H1 (cell line): ENCODE results near the gene TCEANC2. TPM values are rescaled to one million over a fixed set of nuclear protein-coding genes. Genes with fewer than 3 reads are reported as not detected.

Source experiments
- CTCF ChIA-PET: fragments of 300-600 bp; sonication (Branson Sonifier 250); formaldehyde crosslinking; loops from one replicate; lab custom pipeline; 2021; ENCODE audit not compliant: partially characterized antibody; lab: Charles Lee
- POLR2A ChIA-PET: fragments of 300-600 bp; sonication (Branson Sonifier 250); formaldehyde crosslinking; loops from one replicate; lab custom pipeline; 2021; ENCODE audit warnings: inconsistent platforms; ENCODE audit not compliant: partially characterized antibody; lab: Charles Lee
- DNase-seq, 2 experiments: peaks; one replicate each; pipeline versions ENCODE4 v3.0.0 to v3.0.0-alpha.2; 2010 to 2022; ENCODE audit warnings: low spot score in 2 of 2, low read depth in 1 of 2, mixed read lengths in 1 of 2
- FAIRE-seq: peaks from 2 replicates; lab custom pipeline; 2011; peaks lifted over from hg19 to GRCh38; lab: Jason Lieb, UNC
- H2AFZ ChIP-seq: 2 replicates; pipeline ENCODE4 v1.8.1; 2012; ENCODE audit warnings: low read length, inconsistent platforms
- H2AK5ac ChIP-seq: 2 replicates; pipeline ENCODE4 v1.6.1; 2013; ENCODE audit warnings: low read depth, low read length
- H2BK120ac ChIP-seq: replicated peaks from 2 replicates; pipeline ENCODE3; 2013; ENCODE audit warnings: low read depth, low read length, inconsistent platforms
- H2BK12ac ChIP-seq: 2 replicates; pipeline ENCODE4 v1.6.1; 2013; ENCODE audit warnings: low read depth, low read length
- H2BK15ac ChIP-seq: 2 replicates; pipeline ENCODE4 v1.6.1; 2013; ENCODE audit warnings: low read length
- H2BK20ac ChIP-seq: 2 replicates; pipeline ENCODE4 v1.6.1; 2013; ENCODE audit warnings: low read length
- H2BK5ac ChIP-seq: 2 replicates; pipeline ENCODE4 v1.6.1; 2013; ENCODE audit warnings: low read depth, low read length
- H3K14ac ChIP-seq: 2 replicates; pipeline ENCODE4 v1.6.1; 2013; ENCODE audit warnings: inconsistent platforms; ENCODE audit not compliant: insufficient read length
- H3K18ac ChIP-seq: 2 replicates; pipeline ENCODE4 v1.6.1; 2013; ENCODE audit warnings: low read length; ENCODE audit errors: extremely low read depth
- H3K23ac ChIP-seq: 2 replicates; pipeline ENCODE4 v1.6.1; 2013; ENCODE audit warnings: inconsistent platforms; ENCODE audit not compliant: insufficient read length
- H3K23me2 ChIP-seq: 2 replicates; pipeline ENCODE4 v1.6.1; 2013; ENCODE audit warnings: low read depth, low read length
- H3K27ac ChIP-seq: 2 replicates; pipeline ENCODE4 v1.6.1; 2011; ENCODE audit warnings: low read depth, low read length, inconsistent platforms
- H3K27me3 ChIP-seq, 4 experiments: replicated peaks in 1 of 4; 1 replicate in 1 of 4; 2 replicates in 3 of 4; pipeline versions ENCODE4 v1.6.1 to v1.8.1; 2011 to 2013; ENCODE audit warnings: low read length in 3 of 4, mild to moderate bottlenecking in 3 of 4, inconsistent platforms in 2 of 4, mixed read lengths in 2 of 4, moderate library complexity in 1 of 4; ENCODE audit not compliant: control insufficient read depth in 3 of 4, insufficient read depth in 3 of 4; ENCODE audit errors: extremely low read depth in 1 of 4
- H3K36me3 ChIP-seq, 4 experiments: 2 replicates each; pipeline versions ENCODE4 v1.6.1 to v1.8.1; 2011 to 2013; ENCODE audit warnings: mild to moderate bottlenecking in 4 of 4, low read length in 3 of 4, moderate library complexity in 2 of 4, control low read depth in 1 of 4, inconsistent platforms in 1 of 4; ENCODE audit not compliant: insufficient read depth in 4 of 4, control insufficient read depth in 2 of 4
- H3K4ac ChIP-seq: replicated peaks from 2 replicates; pipeline ENCODE3; 2013; ENCODE audit warnings: low read length, low read depth, mixed read lengths, inconsistent platforms; ENCODE audit not compliant: insufficient read length
- H3K4me1 ChIP-seq, 4 experiments: replicated peaks in 1 of 4; 1 replicate in 1 of 4; 2 replicates in 3 of 4; pipeline versions ENCODE4 v1.6.1 to v1.8.1; 2011 to 2013; ENCODE audit warnings: low read length in 3 of 4, inconsistent platforms in 2 of 4, mixed read lengths in 1 of 4; ENCODE audit not compliant: insufficient read depth in 4 of 4, control insufficient read depth in 3 of 4
- H3K4me2 ChIP-seq, 2 experiments: 2 replicates each; pipeline versions ENCODE4 v1.6.1 to v1.8.1; 2011 to 2013; ENCODE audit warnings: low read depth in 2 of 2, low read length in 2 of 2, control low read depth in 1 of 2, inconsistent platforms in 1 of 2, mild to moderate bottlenecking in 1 of 2; ENCODE audit not compliant: insufficient read depth in 1 of 2
- H3K4me3 ChIP-seq, 4 experiments: fragments of 200-600, 300-600 bp in 1 of 4; sonication (generic), shearing (Covaris generic), sonication (Bioruptor Twin) in 1 of 4; 2 replicates each; pipeline versions ENCODE4 v1.5.1 to v1.8.1; 2011 to 2016; ENCODE audit warnings: low read length in 4 of 4, low read depth in 3 of 4, control low read depth in 2 of 4, inconsistent platforms in 2 of 4, mild to moderate bottlenecking in 2 of 4, mixed read lengths in 1 of 4, moderate library complexity in 1 of 4; ENCODE audit not compliant: insufficient read depth in 2 of 4; ENCODE audit errors: extremely low read depth in 1 of 4
- H3K56ac ChIP-seq: replicated peaks from 2 replicates; pipeline ENCODE3; 2013; ENCODE audit warnings: low read depth, mild to moderate bottlenecking, mixed read lengths, low read length, inconsistent platforms; ENCODE audit not compliant: insufficient read length
- H3K79me1 ChIP-seq: 2 replicates; pipeline ENCODE4 v1.6.1; 2013; ENCODE audit warnings: low read depth, low read length, control low read depth
- H3K79me2 ChIP-seq, 2 experiments: 2 replicates each; pipeline versions ENCODE4 v1.6.1 to v1.8.1; 2012 to 2013; ENCODE audit warnings: low read length in 2 of 2, mild to moderate bottlenecking in 2 of 2, inconsistent platforms in 1 of 2; ENCODE audit not compliant: insufficient read depth in 2 of 2, control insufficient read depth in 1 of 2
- H3K9ac ChIP-seq, 4 experiments: replicated peaks in 1 of 4; 1 replicate in 1 of 4; 2 replicates in 3 of 4; pipeline versions ENCODE4 v1.6.1 to v1.8.1; 2011 to 2013; ENCODE audit warnings: low read depth in 3 of 4, low read length in 3 of 4, control low read depth in 2 of 4, mild to moderate bottlenecking in 2 of 4, moderate library complexity in 2 of 4, inconsistent platforms in 1 of 4; ENCODE audit errors: extremely low read depth in 1 of 4
- H3K9me3 ChIP-seq, 2 experiments: 2 replicates each; pipeline versions ENCODE4 v1.6.1 to v1.8.1; 2012 to 2013; ENCODE audit warnings: mild to moderate bottlenecking in 2 of 2, moderate library complexity in 2 of 2, control low read depth in 1 of 2, inconsistent platforms in 1 of 2, low read depth in 1 of 2, low read length in 1 of 2, mixed read lengths in 1 of 2; ENCODE audit not compliant: insufficient read depth in 2 of 2
- H4K20me1 ChIP-seq, 2 experiments: replicated peaks in 1 of 2; 2 replicates each; pipeline versions ENCODE3 to v1.8.1; 2011 to 2013; ENCODE audit warnings: inconsistent platforms in 2 of 2, low read length in 2 of 2, mild to moderate bottlenecking in 1 of 2; ENCODE audit not compliant: insufficient read depth in 2 of 2, control insufficient read depth in 1 of 2
- H4K5ac ChIP-seq: 2 replicates; pipeline ENCODE4 v1.6.1; 2013; ENCODE audit warnings: low read length, low read depth, mixed read lengths, inconsistent platforms; ENCODE audit not compliant: insufficient read length
- H4K8ac ChIP-seq: 2 replicates; pipeline ENCODE4 v1.8.0; 2013; ENCODE audit warnings: mild to moderate bottlenecking, moderate library complexity, low read length, inconsistent platforms; ENCODE audit not compliant: insufficient read depth; ENCODE audit errors: extremely low read depth
- H4K91ac ChIP-seq: replicated peaks from 2 replicates; pipeline ENCODE3; 2013; ENCODE audit warnings: low read length, mixed read lengths, inconsistent platforms; ENCODE audit not compliant: insufficient read length
- ASH2L ChIP-seq: fragments of 200-600, 300-600 bp; sonication (generic); IDR thresholded peaks from one replicate; pipeline ENCODE4 v1.7.1; 2017; ENCODE audit warnings: low read length
- CBX8 ChIP-seq: fragments of 300-800, 300-1000 bp; sonication (generic); IDR thresholded peaks from 2 replicates; pipeline ENCODE4 v1.7.1; 2016; ENCODE audit warnings: low read depth, low read length, borderline replicate concordance
- CREB1 ChIP-seq: IDR thresholded peaks from 2 replicates; pipeline ENCODE4 v1.6.1; 2012; ENCODE audit warnings: inconsistent platforms
- CTBP2 ChIP-seq: IDR thresholded peaks from 2 replicates; pipeline ENCODE4 v1.7.0; 2011; ENCODE audit warnings: borderline replicate concordance, mild to moderate bottlenecking, moderate library complexity, mixed read lengths, low read length; ENCODE audit not compliant: insufficient read depth, insufficient read length
- EGR1 ChIP-seq: IDR thresholded peaks from 2 replicates; pipeline ENCODE4 v1.6.1; 2011; ENCODE audit warnings: low read depth, low read length, borderline replicate concordance
- GTF2F1 ChIP-seq: IDR thresholded peaks from 2 replicates; pipeline ENCODE4 v1.6.1; 2012; ENCODE audit warnings: low read depth, low read length, improper control_type of control experiment, borderline replicate concordance
- KDM5A ChIP-seq: fragments of 200-600 bp; IDR thresholded peaks from 2 replicates; pipeline ENCODE4 v1.7.1; 2012; ENCODE audit warnings: mild to moderate bottlenecking, low read length, inconsistent platforms, mixed read lengths
- NANOG ChIP-seq: IDR thresholded peaks from 2 replicates; pipeline ENCODE4 v1.6.1; 2011; ENCODE audit warnings: low read length, low read depth, mild to moderate bottlenecking, inconsistent platforms; ENCODE audit not compliant: insufficient read depth, poor library complexity, severe bottlenecking
- POLR2A ChIP-seq, 2 experiments: IDR thresholded peaks; 1 replicate in 1 of 2; 2 replicates in 1 of 2; pipeline ENCODE4 v1.6.1; 2011; ENCODE audit warnings: low read depth in 2 of 2, low read length in 2 of 2, mild to moderate bottlenecking in 2 of 2; ENCODE audit errors: control extremely low read depth in 1 of 2
- RAD21 ChIP-seq, 2 experiments: IDR thresholded peaks in 1 of 2; conservative IDR thresholded peaks in 1 of 2; 2 replicates each; pipeline ENCODE4 v1.6.1; 2011; ENCODE audit warnings: low read depth in 2 of 2, low read length in 2 of 2, improper control_type of control experiment in 1 of 2, inconsistent platforms in 1 of 2, mild to moderate bottlenecking in 1 of 2, moderate library complexity in 1 of 2
- SAP30 ChIP-seq: fragments of 300-600 bp; sonication (generic); IDR thresholded peaks from 2 replicates; pipeline ENCODE4 v1.7.1; 2012; ENCODE audit warnings: low read length, moderate library complexity, mild to moderate bottlenecking, inconsistent platforms; ENCODE audit not compliant: insufficient read depth, insufficient replicate concordance
- TEAD4 ChIP-seq: IDR thresholded peaks from 2 replicates; pipeline ENCODE4 v1.6.1; 2012; ENCODE audit warnings: low read depth, low read length, inconsistent platforms, mixed read lengths
- WGBS, 2 experiments: shearing (Covaris generic) in 1 of 2; methylation state at CpG; one replicate each; pipeline versions ENCODE4 v1.1.6 to v1.1.7; 2013 to 2015; ENCODE audit warnings: low lambda C conversion rate in 2 of 2, mixed read lengths in 2 of 2, inconsistent platforms in 1 of 2, low coverage in 1 of 2, missing lambda C conversion rate in 1 of 2; ENCODE audit not compliant: insufficient replicate concordance in 2 of 2, insufficient coverage in 1 of 2, insufficient read length in 1 of 2; ENCODE audit errors: extremely low coverage in 1 of 2, missing lambda C conversion rate in 1 of 2; 5-methylcytosine and 5-hydroxymethylcytosine counted together
- polyA plus RNA-seq, 7 experiments: library from polyadenylated mRNA; depleted of rRNA in 3 of 7; stranded (reverse) in 5 of 7; unstranded in 2 of 7; fragments of >200 nt in 5 of 7; fragments of 200-250 nt in 2 of 7; gene quantifications; 1 replicate in 5 of 7; 2 replicates in 1 of 7; 4 replicates in 1 of 7; pipeline versions ENCODE4 v1.2.1 to v1.2.3, GENCODE V29; 2011 to 2013; ENCODE audit warnings: missing spikeins in 2 of 7, mixed read lengths in 2 of 7
- total RNA-seq: library from RNA; stranded (reverse); fragmentation: NEBNext Ultra II Directional; extraction: Animal tissue kit (Norgen Biotek cat#: 25700); gene quantifications from 2 replicates; pipeline ENCODE4 v1.2.1, GENCODE V29; 2021
- TF ChIP-seq, protein P1 (sequence below): IDR thresholded peaks from 2 replicates; pipeline ENCODE4 v1.6.1; 2011; ENCODE audit warnings: low read length, improper control_type of control experiment

The TCEANC2 gene
- total and polyA plus RNA-seq, 2 of the 8 experiments (the other 6 are each of a cell fraction or from before 2014, with no cell fraction given), result 4.2 to 8.2 TPM

- CTCF ChIA-PET, result interaction anchor here (0.7 to 9.9 kb wide), 6 partner anchors 14 to 138 kb away, joined by 3 to 110 read pairs (median 4); no protein-coding TSS in a partner anchor
- Histone ChIP-seq H4K5ac (no peak overlapping the region), H3K27ac (no peak overlapping the region), H3K4ac (no peak overlapping the region), H2AK5ac (no peak overlapping the region), H4K8ac (no peak overlapping the region), H3K27me3 (no peaks in the 10 kb centered on the region), H3K4me1 (peaks cover 12 to 26% (median 18%) of the 10 kb centered on the region in 4 experiments), H4K91ac (no peak overlapping the region), H2BK5ac (no peak overlapping the region), H3K9ac (no peak overlapping the region; a peak in 1 of 7 replicates), H2BK15ac (no peak overlapping the region), H3K79me1 (no peaks in the 10 kb centered on the region), H3K14ac (no peak overlapping the region), H3K4me2 (no peak overlapping the region), H3K4me3 (no peak overlapping the region), H3K56ac (no peak overlapping the region), H3K79me2 (no peaks in the 10 kb centered on the region), H3K23me2 (no peaks in the 10 kb centered on the region), H2BK20ac (no peak overlapping the region), H3K23ac (no peak overlapping the region), H2BK120ac (no peak overlapping the region), H3K18ac (no peak overlapping the region), H2AFZ (no peak overlapping the region), H3K36me3 (no peaks in the 10 kb centered on the region), H3K9me3 (no peaks in the 10 kb centered on the region), H2BK12ac (no peak overlapping the region), H4K20me1 (no peaks in the 10 kb centered on the region)
- POLR2A ChIA-PET, result no interaction called here
- DNase-seq, result no peak
- TF ChIP-seq POLR2A (IDR thresholded peaks at IDR 0.05; ENCODE audit: control extremely low read depth in 1 of 2, low read depth in 2 of 2, low read length in 2 of 2) (no peak), RAD21 (IDR thresholded peaks at IDR 0.05 in 1 of 2, conservative IDR thresholded peaks at IDR 0.05 in 1 of 2; ENCODE audit: low read depth in 2 of 2, low read length in 2 of 2) (no peak), CREB1 (no peak), SAP30 (no peak), NANOG (no peak), EGR1 (no peak), CBX8 (no peak), TEAD4 (no peak), KDM5A (no peak), GTF2F1 (no peak), ASH2L (no peak), CTBP2 (no peak)
- TF ChIP-seq, protein P1, sequence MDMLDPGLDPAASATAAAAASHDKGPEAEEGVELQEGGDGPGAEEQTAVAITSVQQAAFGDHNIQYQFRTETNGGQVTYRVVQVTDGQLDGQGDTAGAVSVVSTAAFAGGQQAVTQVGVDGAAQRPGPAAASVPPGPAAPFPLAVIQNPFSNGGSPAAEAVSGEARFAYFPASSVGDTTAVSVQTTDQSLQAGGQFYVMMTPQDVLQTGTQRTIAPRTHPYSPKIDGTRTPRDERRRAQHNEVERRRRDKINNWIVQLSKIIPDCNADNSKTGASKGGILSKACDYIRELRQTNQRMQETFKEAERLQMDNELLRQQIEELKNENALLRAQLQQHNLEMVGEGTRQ, result no peak
- FAIRE-seq, result no peak
- WGBS, 2 experiments, result 94% methylated on average over 12 of the region's 12 CpGs; no CpG with 5 or more reads in 1 of the 2 experiments
These were observed 86.3 kb downstream of the TCEANC2 start for GRCh38 chr1:54139711-54140110.
